ENCODE results near the gene VSTM2L. TPM values are rescaled to one million over a fixed set of nuclear protein-coding genes. Genes with fewer than 3 reads are reported as not detected.
"Not testable (repeated sequence)": the region's sequence is repeated elsewhere in the genome, so short reads cannot be mapped to it uniquely, and the experiment has no call there.

Gene VSTM2L, protein sequence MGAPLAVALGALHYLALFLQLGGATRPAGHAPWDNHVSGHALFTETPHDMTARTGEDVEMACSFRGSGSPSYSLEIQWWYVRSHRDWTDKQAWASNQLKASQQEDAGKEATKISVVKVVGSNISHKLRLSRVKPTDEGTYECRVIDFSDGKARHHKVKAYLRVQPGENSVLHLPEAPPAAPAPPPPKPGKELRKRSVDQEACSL
- total RNA-seq (2014; rRNA removed; shearing (Covaris generic)) (not detected in 2 replicates), total RNA-seq (2022) (0.17 TPM in 1 of 2 replicates, not detected in the other), Bru-seq, nascent RNA (percentile 9 among the genes with signal in this experiment), BruChase-seq, experiment 1, labeled RNA remaining after a 6-hour chase (percentile 4 among the genes with signal in this experiment), BruChase-seq, experiment 2, labeled RNA remaining after a 2-hour chase (percentile 3 among the genes with signal in this experiment)
- long read RNA-seq = 0 reads

- DNase-seq (ENCODE audit: low spot score) = no peak
- no peaks in the 10 kb centered on the region for H4K20me1 ChIP-seq (ENCODE audit: insufficient read depth, low read length)
- no TSS peak for BruUV-seq (replicated peaks)
- no peaks in the 10 kb centered on the region for H3K36me3 ChIP-seq (ENCODE audit: insufficient read depth, low read length)
- H3K9me3 ChIP-seq (ENCODE audit: low read length) = no peaks in the 10 kb centered on the region
- ChIA-PET CTCF (ENCODE audit: unreplicated experiment) (no interaction called here), POLR2A (no interaction called here)
- H3K4me2 ChIP-seq (ENCODE audit: low read length) = no peak within 1 kb of the TSS
- no peak within 1 kb of the TSS for H3K4me3 ChIP-seq (ENCODE audit: low read depth, low read length, poor library complexity, severe bottlenecking)
- TF ChIP-seq, protein P1, sequence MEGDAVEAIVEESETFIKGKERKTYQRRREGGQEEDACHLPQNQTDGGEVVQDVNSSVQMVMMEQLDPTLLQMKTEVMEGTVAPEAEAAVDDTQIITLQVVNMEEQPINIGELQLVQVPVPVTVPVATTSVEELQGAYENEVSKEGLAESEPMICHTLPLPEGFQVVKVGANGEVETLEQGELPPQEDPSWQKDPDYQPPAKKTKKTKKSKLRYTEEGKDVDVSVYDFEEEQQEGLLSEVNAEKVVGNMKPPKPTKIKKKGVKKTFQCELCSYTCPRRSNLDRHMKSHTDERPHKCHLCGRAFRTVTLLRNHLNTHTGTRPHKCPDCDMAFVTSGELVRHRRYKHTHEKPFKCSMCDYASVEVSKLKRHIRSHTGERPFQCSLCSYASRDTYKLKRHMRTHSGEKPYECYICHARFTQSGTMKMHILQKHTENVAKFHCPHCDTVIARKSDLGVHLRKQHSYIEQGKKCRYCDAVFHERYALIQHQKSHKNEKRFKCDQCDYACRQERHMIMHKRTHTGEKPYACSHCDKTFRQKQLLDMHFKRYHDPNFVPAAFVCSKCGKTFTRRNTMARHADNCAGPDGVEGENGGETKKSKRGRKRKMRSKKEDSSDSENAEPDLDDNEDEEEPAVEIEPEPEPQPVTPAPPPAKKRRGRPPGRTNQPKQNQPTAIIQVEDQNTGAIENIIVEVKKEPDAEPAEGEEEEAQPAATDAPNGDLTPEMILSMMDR (conservative IDR thresholded peaks at IDR 0.05; ENCODE audit: low read length) = no peak
- TF ChIP-seq EZH2phosphoT487 (IDR thresholded peaks at IDR 0.05; ENCODE audit: borderline replicate concordance, low read depth, low read length) = no peak
- no peak within 1 kb of the TSS for H3K27ac ChIP-seq (ENCODE audit: low read depth, low read length, poor library complexity, severe bottlenecking)
- no peaks in the 10 kb centered on the region for H3K79me2 ChIP-seq (ENCODE audit: insufficient read depth, low read depth, low read length)
- no peaks in the 10 kb centered on the region for H3K9me2 ChIP-seq (ENCODE audit: insufficient read depth, low read length)
- no peaks in the 10 kb centered on the region for H3K4me1 ChIP-seq (ENCODE audit: insufficient read depth, low read length, poor library complexity, severe bottlenecking)
- intact Hi-C loops (cut with micrococcal nuclease; ENCODE audit: unreplicated experiment) = loop anchor here (2.0 kb wide), 1 partner anchor 90 kb away; no protein-coding TSS in a partner anchor
- H2AFZ ChIP-seq (ENCODE audit: low read length) = no peak within 1 kb of the TSS
Observed at GRCh38 chr20:37902504-37903313, at the start of gene VSTM2L. TSS of gene VSTM2L (plus strand) at chr20:37903127. CDS start at chr20:37903351, 224 bp downstream.

DNA sequence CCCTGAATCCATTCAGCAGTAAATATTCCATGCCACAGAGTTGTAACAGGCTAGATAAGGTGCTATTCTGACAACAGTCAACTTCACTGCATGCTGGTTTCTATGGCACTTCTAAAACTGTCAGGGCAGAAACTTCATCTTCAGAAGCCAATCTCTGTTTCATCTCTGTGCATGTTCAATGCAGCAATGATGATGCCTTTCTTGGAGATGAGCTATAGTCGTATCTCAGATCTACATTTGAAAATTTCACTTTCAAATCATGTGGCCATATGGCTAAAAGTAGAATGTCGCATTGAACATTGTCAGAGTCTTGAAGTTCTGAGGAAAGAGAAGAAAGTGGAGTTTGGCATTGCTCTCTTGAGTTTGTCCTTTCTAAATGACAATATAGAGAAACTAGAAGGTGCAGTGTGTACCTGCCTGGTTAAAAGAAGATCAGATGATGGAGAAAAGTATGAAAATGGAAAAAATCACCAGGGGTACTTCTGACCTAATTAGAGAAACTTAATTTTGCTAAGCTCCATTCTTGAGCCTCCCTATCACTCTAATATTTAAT, 49.0 kb upstream of the VSTM2L start:
- Histone ChIP-seq H3K4me1 (ENCODE audit: insufficient read depth, low read length, poor library complexity, severe bottlenecking) (no peaks in the 10 kb centered on the region), H3K4me2 (ENCODE audit: low read length) (no peak overlapping the region), H2AFZ (ENCODE audit: low read length) (no peak overlapping the region), H3K27ac (ENCODE audit: low read depth, low read length, poor library complexity, severe bottlenecking) (no peak overlapping the region), H3K36me3 (ENCODE audit: insufficient read depth, low read length) (peaks cover 16% of the 10 kb centered on the region; the same call in 1 of the 2 replicates), H4K20me1 (ENCODE audit: insufficient read depth, low read length) (no peaks in the 10 kb centered on the region), H3K9me3 (ENCODE audit: low read length) (no peaks in the 10 kb centered on the region), H3K9me2 (ENCODE audit: insufficient read depth, low read length) (no peaks in the 10 kb centered on the region), H3K79me2 (ENCODE audit: insufficient read depth, low read depth, low read length) (no peaks in the 10 kb centered on the region), H3K4me3 (ENCODE audit: low read depth, low read length, poor library complexity, severe bottlenecking) (no peak overlapping the region)
- ChIA-PET CTCF (ENCODE audit: unreplicated experiment) (interaction anchor here (0.5 kb wide), 1 partner anchor 139 kb away, joined by 3 read pairs; no protein-coding TSS in a partner anchor), POLR2A (interaction anchor here (0.9 to 1.2 kb wide), 2 partner anchors 11 to 99 kb away, joined by 3 to 4 read pairs; no protein-coding TSS in a partner anchor)
- intact Hi-C loops (cut with micrococcal nuclease; ENCODE audit: unreplicated experiment) = no loop called here
- TF ChIP-seq, protein P1 (conservative IDR thresholded peaks at IDR 0.05; ENCODE audit: low read length) = no peak
- TF ChIP-seq EZH2phosphoT487 (IDR thresholded peaks at IDR 0.05; ENCODE audit: borderline replicate concordance, low read depth, low read length) = no peak
- DNase-seq (ENCODE audit: low spot score) = no peak
- BruUV-seq (replicated peaks) = no TSS peak

- H3K4me2 ChIP-seq (ENCODE audit: low read length); H2AFZ ChIP-seq (ENCODE audit: low read length); H3K4me1 ChIP-seq (ENCODE audit: insufficient read depth, low read length, poor library complexity, severe bottlenecking); CTCF ChIA-PET (ENCODE audit: unreplicated experiment); intact Hi-C loops (cut with micrococcal nuclease; ENCODE audit: unreplicated experiment); DNase-seq (ENCODE audit: low spot score); POLR2A ChIA-PET; H3K27ac ChIP-seq (ENCODE audit: low read depth, low read length, poor library complexity, severe bottlenecking); H4K20me1 ChIP-seq (ENCODE audit: insufficient read depth, low read length); H3K4me3 ChIP-seq (ENCODE audit: low read depth, low read length, poor library complexity, severe bottlenecking); BruUV-seq (replicated peaks); H3K9me2 ChIP-seq (ENCODE audit: insufficient read depth, low read length); H3K79me2 ChIP-seq (ENCODE audit: insufficient read depth, low read depth, low read length); H3K9me3 ChIP-seq (ENCODE audit: low read length): not testable (repeated sequence)
- H3K36me3 ChIP-seq (ENCODE audit: insufficient read depth, low read length) = peaks cover 24% of the 10 kb centered on the region
Observed at GRCh38 chr20:37856034-37856433, 46.9 kb upstream of the VSTM2L start.

Measured in OCI-LY7 (cell line).